WTC11 (cell line): ENCODE results near the gene SEC11A.

ENCODE experiments used
- NFE2L1 ChIP-seq: sonication (generic); formaldehyde crosslinking; IDR thresholded peaks from 2 replicates; pipeline ENCODE4 v1.8.1; 2023; ENCODE audit warnings: missing genetic modification reagents
- NR3C1 ChIP-seq: sonication (generic); formaldehyde crosslinking; conservative IDR thresholded peaks from 2 replicates; pipeline ENCODE4 v1.8.1; 2023; ENCODE audit warnings: low read depth, mild to moderate bottlenecking, missing genetic modification reagents
- PRRX2 ChIP-seq: fragments of 250-450 bp; sonication (Bioruptor Pico); IDR thresholded peaks from 2 replicates; pipeline ENCODE4 v1.8.0; 2021; ENCODE audit warnings: mild to moderate bottlenecking
- SP1 ChIP-seq: sonication (generic); formaldehyde crosslinking; conservative IDR thresholded peaks from 2 replicates; pipeline ENCODE4 v1.8.1; 2022; ENCODE audit warnings: missing genetic modification reagents
- ZBTB21 ChIP-seq: sonication (generic); formaldehyde crosslinking; IDR thresholded peaks from 2 replicates; pipeline ENCODE4 v1.8.1; 2023; ENCODE audit warnings: mild to moderate bottlenecking, missing genetic modification reagents, borderline replicate concordance
- TF ChIP-seq, protein P1 (sequence below): sonication (generic); formaldehyde crosslinking; IDR thresholded peaks from 2 replicates; pipeline ENCODE4 v1.8.0; 2023; ENCODE audit warnings: missing genetic modification reagents, mild to moderate bottlenecking, borderline replicate concordance
- TF ChIP-seq, protein P2 (sequence below): fragments of 200-600 bp; IDR thresholded peaks from 2 replicates; pipeline ENCODE4 v1.8.0; 2022; ENCODE audit warnings: antibody characterized with exemption
- TF ChIP-seq, protein P3 (sequence below): sonication (generic); formaldehyde crosslinking; IDR thresholded peaks from 2 replicates; pipeline ENCODE4 v1.8.0; 2022; ENCODE audit warnings: missing genetic modification reagents
- TF ChIP-seq, protein P4 (sequence below): fragments of 250-450 bp; sonication (Bioruptor Pico); conservative IDR thresholded peaks from 2 replicates; pipeline ENCODE4 v1.9.0; 2021; ENCODE audit warnings: mild to moderate bottlenecking
- TF ChIP-seq, protein P5 (sequence below): sonication (generic); formaldehyde crosslinking; IDR thresholded peaks from 2 replicates; pipeline ENCODE4 v1.8.1; 2023; ENCODE audit warnings: mild to moderate bottlenecking, missing genetic modification reagents, moderate library complexity
- TF ChIP-seq, protein P6 (sequence below): sonication (generic); formaldehyde crosslinking; conservative IDR thresholded peaks from 2 replicates; pipeline ENCODE4 v1.8.1; 2023; ENCODE audit warnings: mild to moderate bottlenecking, low read depth, missing genetic modification reagents, moderate library complexity
- TF ChIP-seq, protein P7 (sequence below): sonication (generic); formaldehyde crosslinking; IDR thresholded peaks from 2 replicates; pipeline ENCODE4 v1.8.1; 2023; ENCODE audit warnings: mild to moderate bottlenecking, missing genetic modification reagents, moderate library complexity
- TF ChIP-seq, protein P8 (sequence below): sonication (generic); formaldehyde crosslinking; conservative IDR thresholded peaks from 2 replicates; pipeline ENCODE4 v1.8.1; 2022; ENCODE audit warnings: mild to moderate bottlenecking, missing genetic modification reagents

DNA sequence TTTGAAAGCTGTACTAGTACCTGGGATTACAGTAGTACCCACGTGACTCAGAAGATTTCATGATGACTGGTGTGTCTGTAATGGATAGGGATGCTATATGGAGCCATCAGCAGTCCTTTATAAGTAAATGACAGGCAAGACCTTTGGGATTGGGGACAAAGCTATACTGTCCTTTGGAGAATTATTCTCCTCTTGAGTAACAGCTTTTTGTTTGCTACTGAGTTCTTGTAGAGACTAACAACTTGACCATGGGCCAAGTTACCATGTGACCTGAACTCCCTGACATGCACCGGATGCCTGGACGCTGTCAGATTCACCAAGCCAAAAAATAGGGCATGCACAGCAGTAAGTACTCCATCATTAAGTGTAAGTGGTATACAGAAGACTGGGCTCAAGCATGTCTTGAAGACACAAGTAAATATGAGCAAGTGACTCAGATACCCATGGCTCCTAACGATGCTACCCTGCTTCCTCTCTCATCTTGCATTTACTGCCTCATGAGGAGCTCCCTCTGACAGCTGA lies 12.9 kb downstream of the SEC11A start:
- TF ChIP-seq, protein P1, sequence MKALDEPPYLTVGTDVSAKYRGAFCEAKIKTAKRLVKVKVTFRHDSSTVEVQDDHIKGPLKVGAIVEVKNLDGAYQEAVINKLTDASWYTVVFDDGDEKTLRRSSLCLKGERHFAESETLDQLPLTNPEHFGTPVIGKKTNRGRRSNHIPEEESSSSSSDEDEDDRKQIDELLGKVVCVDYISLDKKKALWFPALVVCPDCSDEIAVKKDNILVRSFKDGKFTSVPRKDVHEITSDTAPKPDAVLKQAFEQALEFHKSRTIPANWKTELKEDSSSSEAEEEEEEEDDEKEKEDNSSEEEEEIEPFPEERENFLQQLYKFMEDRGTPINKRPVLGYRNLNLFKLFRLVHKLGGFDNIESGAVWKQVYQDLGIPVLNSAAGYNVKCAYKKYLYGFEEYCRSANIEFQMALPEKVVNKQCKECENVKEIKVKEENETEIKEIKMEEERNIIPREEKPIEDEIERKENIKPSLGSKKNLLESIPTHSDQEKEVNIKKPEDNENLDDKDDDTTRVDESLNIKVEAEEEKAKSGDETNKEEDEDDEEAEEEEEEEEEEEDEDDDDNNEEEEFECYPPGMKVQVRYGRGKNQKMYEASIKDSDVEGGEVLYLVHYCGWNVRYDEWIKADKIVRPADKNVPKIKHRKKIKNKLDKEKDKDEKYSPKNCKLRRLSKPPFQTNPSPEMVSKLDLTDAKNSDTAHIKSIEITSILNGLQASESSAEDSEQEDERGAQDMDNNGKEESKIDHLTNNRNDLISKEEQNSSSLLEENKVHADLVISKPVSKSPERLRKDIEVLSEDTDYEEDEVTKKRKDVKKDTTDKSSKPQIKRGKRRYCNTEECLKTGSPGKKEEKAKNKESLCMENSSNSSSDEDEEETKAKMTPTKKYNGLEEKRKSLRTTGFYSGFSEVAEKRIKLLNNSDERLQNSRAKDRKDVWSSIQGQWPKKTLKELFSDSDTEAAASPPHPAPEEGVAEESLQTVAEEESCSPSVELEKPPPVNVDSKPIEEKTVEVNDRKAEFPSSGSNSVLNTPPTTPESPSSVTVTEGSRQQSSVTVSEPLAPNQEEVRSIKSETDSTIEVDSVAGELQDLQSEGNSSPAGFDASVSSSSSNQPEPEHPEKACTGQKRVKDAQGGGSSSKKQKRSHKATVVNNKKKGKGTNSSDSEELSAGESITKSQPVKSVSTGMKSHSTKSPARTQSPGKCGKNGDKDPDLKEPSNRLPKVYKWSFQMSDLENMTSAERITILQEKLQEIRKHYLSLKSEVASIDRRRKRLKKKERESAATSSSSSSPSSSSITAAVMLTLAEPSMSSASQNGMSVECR (CRISPR knock-in tag), result no peak
- TF ChIP-seq, protein P2, sequence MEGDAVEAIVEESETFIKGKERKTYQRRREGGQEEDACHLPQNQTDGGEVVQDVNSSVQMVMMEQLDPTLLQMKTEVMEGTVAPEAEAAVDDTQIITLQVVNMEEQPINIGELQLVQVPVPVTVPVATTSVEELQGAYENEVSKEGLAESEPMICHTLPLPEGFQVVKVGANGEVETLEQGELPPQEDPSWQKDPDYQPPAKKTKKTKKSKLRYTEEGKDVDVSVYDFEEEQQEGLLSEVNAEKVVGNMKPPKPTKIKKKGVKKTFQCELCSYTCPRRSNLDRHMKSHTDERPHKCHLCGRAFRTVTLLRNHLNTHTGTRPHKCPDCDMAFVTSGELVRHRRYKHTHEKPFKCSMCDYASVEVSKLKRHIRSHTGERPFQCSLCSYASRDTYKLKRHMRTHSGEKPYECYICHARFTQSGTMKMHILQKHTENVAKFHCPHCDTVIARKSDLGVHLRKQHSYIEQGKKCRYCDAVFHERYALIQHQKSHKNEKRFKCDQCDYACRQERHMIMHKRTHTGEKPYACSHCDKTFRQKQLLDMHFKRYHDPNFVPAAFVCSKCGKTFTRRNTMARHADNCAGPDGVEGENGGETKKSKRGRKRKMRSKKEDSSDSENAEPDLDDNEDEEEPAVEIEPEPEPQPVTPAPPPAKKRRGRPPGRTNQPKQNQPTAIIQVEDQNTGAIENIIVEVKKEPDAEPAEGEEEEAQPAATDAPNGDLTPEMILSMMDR, result no peak
- no peak for TF ChIP-seq NR3C1 (CRISPR knock-in tag)
- TF ChIP-seq, protein P3, sequence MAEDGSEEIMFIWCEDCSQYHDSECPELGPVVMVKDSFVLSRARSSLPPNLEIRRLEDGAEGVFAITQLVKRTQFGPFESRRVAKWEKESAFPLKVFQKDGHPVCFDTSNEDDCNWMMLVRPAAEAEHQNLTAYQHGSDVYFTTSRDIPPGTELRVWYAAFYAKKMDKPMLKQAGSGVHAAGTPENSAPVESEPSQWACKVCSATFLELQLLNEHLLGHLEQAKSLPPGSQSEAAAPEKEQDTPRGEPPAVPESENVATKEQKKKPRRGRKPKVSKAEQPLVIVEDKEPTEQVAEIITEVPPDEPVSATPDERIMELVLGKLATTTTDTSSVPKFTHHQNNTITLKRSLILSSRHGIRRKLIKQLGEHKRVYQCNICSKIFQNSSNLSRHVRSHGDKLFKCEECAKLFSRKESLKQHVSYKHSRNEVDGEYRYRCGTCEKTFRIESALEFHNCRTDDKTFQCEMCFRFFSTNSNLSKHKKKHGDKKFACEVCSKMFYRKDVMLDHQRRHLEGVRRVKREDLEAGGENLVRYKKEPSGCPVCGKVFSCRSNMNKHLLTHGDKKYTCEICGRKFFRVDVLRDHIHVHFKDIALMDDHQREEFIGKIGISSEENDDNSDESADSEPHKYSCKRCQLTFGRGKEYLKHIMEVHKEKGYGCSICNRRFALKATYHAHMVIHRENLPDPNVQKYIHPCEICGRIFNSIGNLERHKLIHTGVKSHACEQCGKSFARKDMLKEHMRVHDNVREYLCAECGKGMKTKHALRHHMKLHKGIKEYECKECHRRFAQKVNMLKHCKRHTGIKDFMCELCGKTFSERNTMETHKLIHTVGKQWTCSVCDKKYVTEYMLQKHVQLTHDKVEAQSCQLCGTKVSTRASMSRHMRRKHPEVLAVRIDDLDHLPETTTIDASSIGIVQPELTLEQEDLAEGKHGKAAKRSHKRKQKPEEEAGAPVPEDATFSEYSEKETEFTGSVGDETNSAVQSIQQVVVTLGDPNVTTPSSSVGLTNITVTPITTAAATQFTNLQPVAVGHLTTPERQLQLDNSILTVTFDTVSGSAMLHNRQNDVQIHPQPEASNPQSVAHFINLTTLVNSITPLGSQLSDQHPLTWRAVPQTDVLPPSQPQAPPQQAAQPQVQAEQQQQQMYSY (CRISPR knock-in tag), result no peak
- TF ChIP-seq NFE2L1, result no peak
- TF ChIP-seq, protein P4, sequence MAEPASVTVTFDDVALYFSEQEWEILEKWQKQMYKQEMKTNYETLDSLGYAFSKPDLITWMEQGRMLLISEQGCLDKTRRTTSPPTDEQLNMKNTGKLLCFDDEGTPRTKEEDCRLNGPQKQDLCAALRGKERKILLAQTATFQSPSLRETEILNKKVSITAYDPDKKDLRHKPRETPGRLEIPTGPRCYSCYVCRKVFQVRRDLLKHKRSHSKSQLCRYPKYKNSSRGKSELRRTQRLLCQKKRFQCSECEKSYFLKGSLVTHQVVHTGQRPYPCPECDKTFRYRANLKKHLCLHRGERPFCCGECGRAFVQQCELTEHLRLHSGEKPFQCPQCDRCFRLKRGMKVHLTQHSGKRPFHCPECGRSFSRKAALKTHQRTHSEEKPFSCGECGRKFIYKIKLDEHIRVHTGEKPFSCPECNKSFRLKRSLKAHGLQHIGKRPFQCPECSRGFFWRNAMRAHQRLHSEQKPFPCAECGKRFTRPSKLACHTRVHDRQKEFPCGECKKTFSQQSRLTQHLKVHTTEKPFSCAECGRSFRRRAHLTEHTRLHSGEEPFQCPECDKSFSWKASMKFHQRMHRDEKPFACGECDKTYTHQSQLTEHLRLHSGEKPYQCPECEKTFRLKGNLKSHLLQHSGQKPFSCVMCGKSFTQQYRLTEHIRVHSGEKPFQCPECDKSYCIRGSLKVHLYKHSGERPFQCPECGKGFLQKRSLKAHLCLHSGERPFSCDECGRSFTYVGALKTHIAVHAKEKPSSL (CRISPR knock-in tag), result no peak
- TF ChIP-seq, protein P5, sequence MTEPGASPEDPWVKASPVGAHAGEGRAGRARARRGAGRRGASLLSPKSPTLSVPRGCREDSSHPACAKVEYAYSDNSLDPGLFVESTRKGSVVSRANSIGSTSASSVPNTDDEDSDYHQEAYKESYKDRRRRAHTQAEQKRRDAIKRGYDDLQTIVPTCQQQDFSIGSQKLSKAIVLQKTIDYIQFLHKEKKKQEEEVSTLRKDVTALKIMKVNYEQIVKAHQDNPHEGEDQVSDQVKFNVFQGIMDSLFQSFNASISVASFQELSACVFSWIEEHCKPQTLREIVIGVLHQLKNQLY, result no peak
- TF ChIP-seq, protein P6, sequence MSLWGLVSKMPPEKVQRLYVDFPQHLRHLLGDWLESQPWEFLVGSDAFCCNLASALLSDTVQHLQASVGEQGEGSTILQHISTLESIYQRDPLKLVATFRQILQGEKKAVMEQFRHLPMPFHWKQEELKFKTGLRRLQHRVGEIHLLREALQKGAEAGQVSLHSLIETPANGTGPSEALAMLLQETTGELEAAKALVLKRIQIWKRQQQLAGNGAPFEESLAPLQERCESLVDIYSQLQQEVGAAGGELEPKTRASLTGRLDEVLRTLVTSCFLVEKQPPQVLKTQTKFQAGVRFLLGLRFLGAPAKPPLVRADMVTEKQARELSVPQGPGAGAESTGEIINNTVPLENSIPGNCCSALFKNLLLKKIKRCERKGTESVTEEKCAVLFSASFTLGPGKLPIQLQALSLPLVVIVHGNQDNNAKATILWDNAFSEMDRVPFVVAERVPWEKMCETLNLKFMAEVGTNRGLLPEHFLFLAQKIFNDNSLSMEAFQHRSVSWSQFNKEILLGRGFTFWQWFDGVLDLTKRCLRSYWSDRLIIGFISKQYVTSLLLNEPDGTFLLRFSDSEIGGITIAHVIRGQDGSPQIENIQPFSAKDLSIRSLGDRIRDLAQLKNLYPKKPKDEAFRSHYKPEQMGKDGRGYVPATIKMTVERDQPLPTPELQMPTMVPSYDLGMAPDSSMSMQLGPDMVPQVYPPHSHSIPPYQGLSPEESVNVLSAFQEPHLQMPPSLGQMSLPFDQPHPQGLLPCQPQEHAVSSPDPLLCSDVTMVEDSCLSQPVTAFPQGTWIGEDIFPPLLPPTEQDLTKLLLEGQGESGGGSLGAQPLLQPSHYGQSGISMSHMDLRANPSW (CRISPR knock-in tag), result no peak
- TF ChIP-seq PRRX2 (CRISPR knock-in tag), result no peak
- no peak for TF ChIP-seq SP1 (CRISPR knock-in tag)
- TF ChIP-seq, protein P7, sequence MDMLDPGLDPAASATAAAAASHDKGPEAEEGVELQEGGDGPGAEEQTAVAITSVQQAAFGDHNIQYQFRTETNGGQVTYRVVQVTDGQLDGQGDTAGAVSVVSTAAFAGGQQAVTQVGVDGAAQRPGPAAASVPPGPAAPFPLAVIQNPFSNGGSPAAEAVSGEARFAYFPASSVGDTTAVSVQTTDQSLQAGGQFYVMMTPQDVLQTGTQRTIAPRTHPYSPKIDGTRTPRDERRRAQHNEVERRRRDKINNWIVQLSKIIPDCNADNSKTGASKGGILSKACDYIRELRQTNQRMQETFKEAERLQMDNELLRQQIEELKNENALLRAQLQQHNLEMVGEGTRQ (CRISPR knock-in tag), result no peak
- TF ChIP-seq ZBTB21 (CRISPR knock-in tag), result no peak
- TF ChIP-seq, protein P8, sequence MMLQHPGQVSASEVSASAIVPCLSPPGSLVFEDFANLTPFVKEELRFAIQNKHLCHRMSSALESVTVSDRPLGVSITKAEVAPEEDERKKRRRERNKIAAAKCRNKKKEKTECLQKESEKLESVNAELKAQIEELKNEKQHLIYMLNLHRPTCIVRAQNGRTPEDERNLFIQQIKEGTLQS (CRISPR knock-in tag), result no peak
